Stimulated activated CD4-positive, alpha-beta T cell treated with anti-CD3 and anti-CD28 coated beads, Interleukin-2, amount 100 ng/mL, for 24 hours (primary cell): ENCODE measurements around the gene SYNPR.

ENCODE experiments used
- DNase-seq, 2 donors: peaks; one replicate each; pipeline ENCODE4 v3.0.0-alpha.2; 2020

SYNPR gene

DNA sequence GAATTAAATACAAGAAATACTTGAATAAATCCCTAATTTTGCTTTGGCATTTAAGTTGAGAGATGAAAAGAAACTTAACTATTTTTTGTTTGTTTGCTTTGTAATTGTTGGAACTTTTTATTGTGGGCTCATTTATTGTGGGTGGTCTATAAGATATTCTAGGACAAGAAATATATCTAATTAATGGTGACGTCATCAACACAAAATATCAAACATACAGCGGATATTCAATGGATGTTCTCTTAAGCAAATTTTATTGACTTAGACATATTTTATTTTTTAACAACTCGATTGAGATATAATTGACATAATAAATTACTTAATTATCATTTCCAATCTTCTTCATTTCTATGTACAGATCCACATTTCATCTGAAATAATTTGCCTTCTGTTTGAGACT is 30.0 kb downstream of the SYNPR start:
- DNase-seq: no peak

DNA sequence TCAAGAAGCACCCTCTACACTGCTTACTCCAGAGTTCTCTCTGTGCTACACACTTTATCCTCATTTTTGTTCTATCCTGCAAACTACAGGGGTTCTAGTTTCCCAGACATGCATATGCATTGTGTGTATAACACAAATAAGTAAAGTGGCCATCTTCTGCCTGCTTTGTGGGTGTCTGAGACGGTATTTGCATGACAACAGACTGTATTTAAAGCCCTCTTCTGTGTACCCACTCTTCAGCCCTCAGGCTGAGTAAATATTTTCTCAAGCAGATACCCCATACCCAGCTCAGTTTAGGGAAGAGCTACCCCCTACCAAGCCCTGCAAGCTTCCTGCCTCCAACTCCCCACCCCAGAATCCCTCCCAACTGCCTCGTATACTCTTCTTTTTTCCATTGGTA is 31.7 kb downstream of the SYNPR start:
- no peak for DNase-seq

DNA sequence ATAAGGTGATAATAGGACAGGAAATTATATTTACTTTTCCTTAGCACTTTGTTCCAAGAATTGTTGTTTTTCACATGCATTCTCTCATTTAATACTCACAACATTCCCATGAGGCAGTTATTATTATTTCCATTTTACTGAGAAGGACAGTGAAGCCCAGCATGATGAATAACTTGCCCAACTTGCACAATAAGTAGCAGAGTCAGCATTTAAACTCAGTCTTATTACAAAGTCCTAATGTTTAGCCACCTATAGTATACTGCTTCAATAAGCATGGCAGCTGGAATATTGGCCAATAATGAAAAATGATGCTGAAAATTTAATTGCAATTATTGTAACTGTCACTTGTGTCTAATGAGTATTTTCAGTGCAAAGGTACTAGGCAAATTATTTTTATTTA is 45.7 kb downstream of the SYNPR start:
- DNase-seq: no peak

DNA sequence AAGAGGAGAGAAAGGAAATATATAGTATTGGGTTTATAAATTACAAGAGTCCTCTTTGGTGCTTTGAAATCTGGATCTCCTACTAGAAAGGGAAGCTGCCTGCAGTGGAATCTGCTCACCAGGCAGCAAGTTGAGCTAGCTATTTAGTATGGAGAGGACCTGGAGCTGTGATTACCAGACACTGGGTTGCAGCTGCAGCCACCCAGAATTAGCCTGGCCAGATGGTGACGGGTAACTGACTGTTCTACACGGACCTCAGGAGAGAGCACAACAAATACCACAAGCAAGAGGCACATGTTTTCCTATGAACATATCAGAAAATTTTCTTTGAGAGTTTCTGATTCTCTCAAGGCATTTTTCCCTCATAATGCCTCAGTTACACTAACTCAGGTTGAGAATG is 46.5 kb downstream of the SYNPR start:
- DNase-seq: no peak

DNA sequence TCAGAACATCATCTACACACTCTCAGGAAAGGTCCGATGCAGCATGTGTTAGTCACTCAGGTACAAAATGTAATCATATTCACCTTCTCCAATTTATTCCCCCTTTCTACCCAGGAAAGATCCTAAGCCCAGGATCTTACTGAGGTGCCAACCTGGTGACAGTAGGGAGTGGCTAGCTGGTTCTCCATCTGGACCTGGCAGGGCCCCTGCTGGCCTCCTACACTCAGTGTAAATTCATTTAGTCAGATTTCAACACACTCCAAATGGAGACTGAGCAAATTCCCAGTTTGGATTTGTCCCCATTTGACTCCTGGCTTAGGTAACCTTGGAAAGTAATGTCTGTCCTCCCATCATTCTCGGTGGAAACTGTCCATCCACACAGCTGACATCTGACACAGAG is 47.3 kb downstream of the SYNPR start:
- DNase-seq: no peak

DNA sequence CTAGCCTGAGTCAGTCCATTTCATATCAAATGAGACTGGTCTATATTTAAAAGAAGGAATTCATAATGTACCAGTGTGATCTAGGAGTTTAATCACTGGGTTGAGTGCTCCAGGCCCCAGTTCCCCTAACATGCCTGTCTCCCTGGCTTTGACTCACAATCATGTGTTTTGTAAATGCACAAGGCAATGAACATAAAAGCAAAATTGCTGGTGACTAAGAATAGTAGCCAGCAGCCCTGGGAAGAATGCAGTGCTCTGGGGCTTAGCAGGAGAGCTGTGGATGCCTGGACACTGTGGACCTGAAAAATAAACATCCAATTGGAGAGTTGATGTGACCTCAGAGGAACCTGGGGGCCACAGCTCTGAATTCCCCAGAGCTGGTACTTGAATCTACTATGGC is 50.3 kb downstream of the SYNPR start:
- DNase-seq: no peak

DNA sequence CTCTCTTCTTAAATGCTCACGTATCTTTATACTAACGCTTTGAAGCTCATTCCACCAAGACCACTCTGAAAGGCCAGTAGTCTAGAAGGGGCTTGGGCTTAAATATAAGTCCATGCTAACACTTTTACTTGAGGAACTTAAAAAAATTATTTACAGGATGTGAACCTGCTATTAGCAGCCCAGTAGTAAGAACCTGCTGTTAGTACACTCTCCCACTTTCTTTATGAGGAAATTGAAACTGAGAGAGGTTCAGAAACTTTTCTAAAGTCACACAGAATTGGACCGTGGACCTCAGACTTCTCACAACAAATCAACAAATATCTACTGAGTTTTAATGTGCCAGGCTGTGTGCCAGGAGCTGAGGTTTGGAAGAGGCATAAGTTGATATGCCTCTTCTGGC is 53.4 kb downstream of the SYNPR start:
- no peak for DNase-seq

DNA sequence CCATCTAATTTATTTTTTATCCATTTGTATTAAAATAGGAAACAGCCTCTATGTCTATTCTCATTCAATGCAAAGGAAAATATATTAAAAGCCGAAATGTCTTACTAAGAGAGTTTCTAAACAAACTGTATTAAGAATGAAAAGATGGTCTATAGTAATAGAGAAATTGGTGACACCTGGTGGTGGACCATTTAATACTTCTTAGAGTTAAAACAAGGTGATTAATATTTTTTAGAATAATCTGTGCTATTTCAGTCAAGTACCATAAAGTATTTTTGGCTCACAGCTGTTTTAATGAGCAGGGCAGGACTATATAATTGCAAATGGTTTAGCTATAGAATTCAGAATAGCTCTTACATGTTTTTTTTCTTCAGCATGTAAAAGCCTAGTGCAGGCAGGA is 55.7 kb downstream of the SYNPR start:
- DNase-seq: no peak

DNA sequence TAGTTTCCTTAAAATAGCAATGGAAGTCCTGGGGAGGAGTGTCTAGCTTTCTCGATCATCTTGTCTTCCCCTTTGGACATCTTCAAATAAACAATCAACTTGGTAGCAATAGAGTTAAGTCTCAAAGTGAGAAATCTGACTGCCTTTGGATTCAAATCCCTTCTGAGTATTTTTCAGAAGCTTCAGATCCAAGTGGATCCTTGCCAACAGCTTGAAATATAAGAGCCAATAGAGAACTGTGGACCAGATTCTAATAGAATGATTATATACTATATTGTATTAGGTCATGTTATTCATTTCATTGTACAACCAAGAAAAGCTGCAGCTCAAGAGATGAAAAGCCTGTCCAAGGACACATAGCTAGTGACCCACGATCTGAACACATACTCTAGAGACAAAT is 60.2 kb downstream of the SYNPR start:
- no peak for DNase-seq

DNA sequence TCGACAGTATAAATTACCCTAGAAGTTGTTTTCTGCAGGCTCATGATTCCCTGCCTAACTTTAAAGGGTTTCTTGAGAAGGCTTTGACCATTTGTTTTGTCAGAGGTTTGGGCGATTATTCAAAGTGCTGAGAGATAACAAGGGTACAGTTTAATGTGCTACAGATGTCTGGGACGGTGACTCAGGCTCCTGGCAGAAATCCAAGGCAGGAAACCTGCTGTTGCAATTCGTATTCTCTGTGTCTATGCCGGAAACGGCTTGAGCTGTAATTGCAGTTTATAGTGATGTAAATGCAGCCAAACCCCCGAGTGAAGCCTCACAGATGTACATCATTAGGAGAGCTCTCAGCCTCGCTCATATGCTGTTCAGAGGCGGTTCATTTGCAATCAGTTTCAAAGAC is 65.6 kb downstream of the SYNPR start:
- DNase-seq: peak in 1 of 2 donors; percentile 50

DNA sequence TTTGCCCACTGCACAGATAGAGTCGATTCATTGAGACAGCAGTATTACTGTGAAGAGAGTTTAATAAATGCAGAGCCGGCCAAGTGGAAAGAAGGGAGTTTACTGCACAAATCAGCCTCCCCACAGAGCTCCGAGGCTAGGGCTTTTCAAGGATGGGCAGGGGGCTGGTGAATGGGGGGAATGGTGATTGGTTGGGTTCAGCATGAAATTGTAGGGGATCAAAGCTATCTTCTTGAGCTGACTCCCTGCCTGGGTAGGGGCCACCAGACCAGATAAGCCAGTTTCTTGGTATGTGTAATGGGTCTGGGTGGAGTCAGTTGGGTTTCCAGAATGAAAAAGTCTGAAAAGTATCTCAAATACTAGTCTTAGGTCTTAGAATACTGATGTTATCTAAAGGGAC is 66.6 kb downstream of the SYNPR start:
- DNase-seq: no peak

DNA sequence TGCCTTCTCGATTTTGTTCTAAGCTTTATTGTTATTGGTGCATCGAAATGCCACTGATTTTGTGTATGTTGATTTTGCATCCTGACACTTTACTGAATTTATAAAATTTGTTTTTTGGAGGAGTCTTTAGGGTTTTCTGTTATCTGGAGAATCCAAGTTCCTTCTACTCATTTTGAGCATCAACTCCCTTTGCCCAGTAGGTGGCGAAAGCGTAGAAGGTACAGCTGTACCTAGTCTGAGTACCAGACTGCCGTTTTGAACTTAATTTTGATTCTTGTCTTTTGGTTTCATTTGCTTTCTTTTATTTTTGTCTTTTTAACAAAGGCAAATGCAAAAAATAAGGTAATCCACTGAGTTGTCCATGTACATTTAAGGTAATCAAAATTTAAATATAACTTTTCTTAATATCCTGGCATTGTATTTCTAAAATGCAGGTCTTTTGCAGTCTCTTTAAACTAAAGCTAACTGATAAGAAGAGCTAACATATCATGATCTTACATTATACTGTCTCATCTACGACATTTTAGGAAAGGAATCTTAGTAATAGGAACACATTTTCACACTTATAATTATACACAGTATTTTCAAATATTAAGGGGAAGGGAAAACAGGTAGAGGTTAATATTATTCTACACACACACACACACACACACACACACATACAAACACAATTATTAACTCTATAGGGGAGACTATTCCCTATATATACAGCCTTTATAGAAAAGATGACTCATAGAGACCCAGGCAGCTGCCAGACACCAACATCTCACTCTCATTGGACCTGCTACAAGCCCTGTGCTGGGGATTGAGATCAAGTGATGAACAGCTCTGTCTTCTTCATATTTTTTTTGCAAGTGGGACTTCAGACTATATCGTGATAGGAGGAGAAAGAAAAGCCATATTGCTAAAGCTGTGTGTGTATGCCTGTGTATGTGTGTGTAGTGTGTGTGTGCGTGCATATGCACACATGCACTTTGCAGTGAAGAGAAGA is 71.8 kb downstream of the SYNPR start:
- peak; percentile 22 to 25 for DNase-seq

DNA sequence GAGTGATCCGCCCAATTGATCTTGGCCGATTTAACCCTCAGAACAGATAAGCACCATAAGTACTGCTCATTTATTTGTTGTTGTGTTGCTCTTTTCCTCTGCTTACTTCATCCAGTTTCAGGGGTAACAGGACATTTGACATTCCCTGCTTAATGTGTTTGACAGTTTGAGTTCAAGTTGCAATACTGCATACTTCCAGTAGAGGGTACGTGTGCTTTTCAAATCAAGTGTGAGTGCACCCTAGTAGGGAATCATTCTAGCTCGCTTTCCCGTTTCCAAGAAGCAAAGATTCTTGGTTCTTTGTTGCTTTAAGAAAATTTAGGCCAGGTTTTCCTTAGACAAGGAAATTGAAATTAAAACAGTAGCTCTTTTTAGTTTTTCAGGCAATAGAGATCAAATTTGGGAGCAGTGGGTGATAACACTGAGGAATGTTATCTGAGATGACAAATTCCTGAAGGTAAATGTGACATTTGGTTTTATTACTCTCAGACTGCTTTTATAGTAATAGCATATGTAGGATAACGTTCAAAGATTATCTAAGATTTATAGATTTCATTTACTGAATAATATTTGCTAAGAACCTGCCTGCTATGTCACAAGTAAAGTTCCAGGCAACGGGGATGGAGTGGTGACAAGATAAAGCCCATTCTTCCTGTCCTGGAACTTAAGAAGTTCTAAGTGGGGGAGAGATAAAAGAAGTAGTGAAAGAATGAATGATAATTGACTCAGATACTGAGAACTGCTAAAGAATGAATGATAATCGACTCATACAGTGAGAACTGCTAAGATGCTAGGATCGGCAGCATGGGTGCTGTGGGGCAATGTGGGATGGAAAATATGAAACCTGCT is 73.3 kb downstream of the SYNPR start:
- DNase-seq: no peak

DNA sequence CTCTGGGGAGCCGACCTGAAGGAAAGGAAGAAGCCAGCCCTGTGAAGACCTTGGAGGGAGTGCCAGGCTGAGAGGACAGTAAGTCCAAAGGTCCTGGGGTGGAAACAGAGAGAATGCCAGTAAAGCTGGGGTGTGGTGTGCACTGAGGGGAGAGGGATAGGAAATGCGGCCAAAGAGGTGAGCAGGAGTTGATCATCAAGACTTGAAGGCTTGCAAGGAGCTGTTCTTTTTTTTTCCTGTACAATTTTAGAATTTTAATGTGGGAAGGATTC is 73.8 kb downstream of the SYNPR start:
- DNase-seq: no peak

DNA sequence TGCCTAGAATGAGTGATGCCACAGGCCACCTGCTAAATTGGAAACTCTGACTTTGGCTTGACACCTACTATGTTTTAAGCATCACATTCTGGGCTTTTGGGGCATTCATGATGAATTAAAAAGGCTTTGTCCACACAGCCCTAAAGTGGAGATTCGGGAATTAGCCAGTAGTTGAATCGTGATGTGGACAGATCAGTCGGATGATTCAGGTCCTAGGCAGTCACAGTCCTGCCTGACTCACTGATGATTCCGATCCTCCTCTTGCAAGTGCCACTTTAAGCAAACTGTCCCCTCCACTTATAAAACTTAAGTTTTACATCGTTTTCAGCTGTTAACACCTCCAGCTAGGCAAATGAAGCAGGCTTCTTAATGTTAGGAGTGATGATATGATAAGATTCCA is 75.3 kb downstream of the SYNPR start:
- DNase-seq: no peak

DNA sequence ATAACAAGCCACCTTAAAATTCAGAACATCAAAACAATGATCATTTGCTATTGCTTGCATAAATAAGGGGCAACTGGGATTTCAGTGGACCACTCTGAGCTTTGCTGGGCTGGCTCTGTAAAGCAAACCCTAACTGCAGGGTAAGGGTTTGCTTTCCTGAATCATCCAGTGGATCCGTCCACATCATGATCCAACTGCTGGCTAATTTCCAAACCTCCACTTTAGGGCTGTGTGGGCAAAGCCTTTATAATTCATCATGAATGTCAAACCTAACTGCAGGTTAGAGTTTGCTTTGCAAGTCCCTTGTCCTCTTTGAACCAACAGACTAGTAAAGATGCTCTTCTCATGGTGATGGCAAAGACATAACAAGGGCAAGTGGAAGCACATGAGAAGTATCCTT is 76.1 kb downstream of the SYNPR start:
- no peak for DNase-seq

DNA sequence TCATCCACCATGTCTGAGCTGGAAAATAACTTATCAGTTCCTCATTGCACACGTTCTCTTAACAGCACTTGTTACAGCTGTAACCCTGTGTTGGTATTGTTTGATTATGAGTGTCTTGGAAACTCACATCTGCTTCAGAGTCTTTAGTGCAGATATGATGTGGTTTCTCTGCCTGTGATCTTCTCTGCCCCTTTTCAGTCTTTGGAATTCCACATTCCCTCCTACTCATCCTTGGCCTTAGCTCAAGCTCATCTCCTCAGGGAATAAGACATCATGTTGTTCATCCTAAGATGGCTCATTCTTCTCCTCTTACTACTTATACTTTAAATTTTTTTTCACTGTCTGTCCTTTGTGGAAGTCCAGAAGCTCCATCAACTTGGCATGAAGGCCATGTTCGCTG is 77.7 kb downstream of the SYNPR start:
- DNase-seq: no peak

DNA sequence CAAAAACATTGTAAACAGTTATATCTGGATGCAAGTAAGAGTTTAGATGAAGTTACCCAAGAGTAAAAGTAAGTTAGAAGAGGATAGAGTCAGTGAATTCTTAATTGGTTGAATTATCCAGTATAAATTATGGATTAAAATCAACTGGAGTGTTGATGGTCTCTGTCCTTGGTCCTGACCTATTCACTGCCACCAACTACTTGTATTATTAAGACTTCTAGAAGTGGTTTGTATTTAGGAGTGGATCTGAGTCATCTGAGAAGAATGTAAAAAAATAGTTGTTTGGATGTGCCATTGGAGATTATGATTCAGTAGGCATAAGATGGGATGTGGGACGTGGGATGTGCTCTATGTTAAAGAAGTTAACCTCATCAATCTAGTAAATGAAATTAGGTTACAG is 86.4 kb downstream of the SYNPR start:
- no peak for DNase-seq

DNA sequence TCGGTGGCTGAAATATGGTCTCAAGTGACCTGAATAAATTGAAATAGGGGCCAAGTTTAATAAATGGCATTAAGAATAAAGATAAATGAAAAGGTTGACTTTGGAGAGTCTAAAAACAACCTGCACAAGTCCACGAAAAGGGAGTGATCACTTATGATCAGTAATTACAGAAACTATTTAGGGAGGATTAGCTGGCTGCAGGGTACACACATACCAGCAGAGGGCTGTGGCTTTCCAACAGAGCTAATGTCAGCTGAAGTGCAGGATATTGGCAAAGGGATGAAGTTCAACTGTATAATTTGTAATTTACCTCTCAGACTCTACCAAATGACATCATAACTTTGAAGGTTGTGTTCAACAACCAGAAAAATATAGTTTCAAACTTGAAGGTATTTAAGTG is 86.8 kb downstream of the SYNPR start:
- no peak for DNase-seq

DNA sequence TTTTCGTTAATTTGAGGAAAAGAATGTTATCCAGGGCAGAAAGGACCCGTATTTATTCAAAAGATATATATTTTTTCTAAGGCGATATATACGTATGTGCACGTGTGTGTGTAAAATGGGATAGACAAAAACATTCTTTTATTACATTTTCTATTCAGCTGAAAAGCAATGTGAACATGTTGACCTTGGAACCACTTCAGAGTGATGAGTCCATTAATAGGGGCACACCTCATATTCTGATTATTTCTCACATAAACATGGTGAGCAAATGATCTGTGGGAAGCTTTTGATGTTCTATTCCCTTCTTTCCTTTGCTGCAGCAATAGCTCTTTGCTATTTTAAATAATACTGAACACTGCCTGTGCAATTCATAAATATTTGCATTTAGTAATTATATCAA is 87.6 kb downstream of the SYNPR start:
- no peak for DNase-seq

DNA sequence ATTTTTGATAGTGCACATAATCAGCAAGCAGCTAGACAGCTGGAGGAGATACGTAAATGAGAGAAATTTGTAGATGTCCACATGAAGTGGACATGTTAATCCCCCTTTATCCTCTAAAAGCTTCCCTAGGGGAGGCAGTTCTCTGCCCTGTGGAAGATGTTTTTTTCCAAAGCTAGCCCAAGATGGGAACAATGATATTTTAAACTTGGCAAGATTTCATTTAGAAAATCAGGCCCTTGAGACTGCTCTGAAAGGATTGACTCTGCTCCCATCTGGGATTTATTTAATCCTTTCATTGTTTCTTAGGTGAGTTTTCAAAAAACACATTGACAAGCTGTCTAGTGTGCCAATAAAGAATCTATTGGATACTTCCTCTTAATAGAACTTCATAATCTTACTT is 92.0 kb downstream of the SYNPR start:
- DNase-seq: no peak

DNA sequence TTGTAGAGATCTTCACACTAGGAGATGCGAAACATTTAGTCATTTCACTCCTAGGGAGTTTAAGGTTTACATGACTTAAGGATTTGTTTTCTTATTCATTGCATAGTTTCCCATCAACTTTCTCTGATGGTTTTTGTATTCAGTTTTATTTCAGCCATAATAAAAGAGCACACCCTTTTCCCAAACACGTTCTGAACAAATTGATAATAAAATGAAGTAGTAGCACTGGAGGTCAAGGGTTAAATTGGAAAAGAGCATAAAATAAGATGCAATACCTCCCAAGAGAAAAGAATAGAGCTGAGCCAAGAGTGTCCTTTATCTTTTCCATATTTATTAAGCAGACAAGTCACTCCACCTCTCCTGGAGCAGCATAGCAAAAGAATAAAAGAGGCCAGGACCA is 104.9 kb downstream of the SYNPR start:
- no peak for DNase-seq

DNA sequence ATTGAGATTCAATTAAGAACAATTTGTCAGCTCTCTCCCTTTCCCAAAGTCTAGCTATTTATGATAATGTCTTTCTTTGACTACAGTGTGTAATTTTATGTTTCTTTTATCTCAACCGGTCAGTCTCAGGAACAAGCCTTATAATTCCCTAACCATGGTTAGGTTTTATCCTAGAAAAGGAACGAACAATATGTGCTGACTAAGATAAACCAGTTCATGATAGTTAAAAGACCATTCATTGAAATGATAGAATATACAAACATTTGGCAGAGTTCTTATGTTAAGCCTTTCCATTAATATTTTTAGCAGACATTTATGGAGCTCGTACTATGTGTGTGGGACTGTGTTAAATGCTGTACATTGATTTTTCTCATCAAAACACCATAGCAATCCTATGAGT is 106.3 kb downstream of the SYNPR start:
- DNase-seq: no peak

DNA sequence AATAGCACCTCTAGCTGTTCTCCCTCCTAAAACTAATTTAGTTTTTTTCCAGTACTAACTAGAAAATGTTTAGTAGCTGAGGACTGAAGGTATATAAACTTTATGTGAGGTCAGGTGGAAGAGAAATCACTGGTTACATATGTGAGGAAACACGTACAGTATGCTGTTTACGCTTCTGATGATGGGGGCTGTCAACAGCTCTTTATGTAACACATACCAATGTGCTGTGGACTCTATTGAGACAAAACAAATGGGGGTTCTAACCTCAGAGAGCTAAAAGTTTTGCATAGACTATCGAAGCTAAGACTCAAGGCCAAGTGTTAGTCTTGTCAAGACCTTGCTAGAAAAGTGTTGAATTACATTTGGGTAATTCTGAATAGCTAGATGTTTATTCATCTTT is 107.5 kb downstream of the SYNPR start:
- DNase-seq: no peak
